CD14-positive monocyte (primary cell): ENCODE results near the gene HNRNPF. TPM values are rescaled to one million over a fixed set of nuclear protein-coding genes. Genes with fewer than 3 reads are reported as not detected.

ENCODE experiments used
- DNase-seq, 3 donors: peaks; one replicate each; pipeline ENCODE4 v3.0.0-alpha.2; 2011 to 2022
- H2AFZ ChIP-seq: 2 replicates; pipeline ENCODE4 v1.6.0; 2012; ENCODE audit warnings: mild to moderate bottlenecking, low read depth, low read length, inconsistent platforms; ENCODE audit not compliant: insufficient read depth, poor library complexity, severe bottlenecking
- H3K27ac ChIP-seq, 2 donors: 1 replicate in 1 of 2; 2 replicates in 1 of 2; pipeline ENCODE4 v1.5.1; 2012 to 2013; ENCODE audit warnings: low read length in 2 of 2, control low read depth in 1 of 2, inconsistent platforms in 1 of 2, low read depth in 1 of 2, mild to moderate bottlenecking in 1 of 2
- H3K27me3 ChIP-seq, 2 donors: one replicate each; pipeline versions ENCODE4 v1.6.0 to v1.6.1; 2011 to 2013; ENCODE audit warnings: low read length in 2 of 2; ENCODE audit not compliant: control insufficient read depth in 2 of 2, insufficient read depth in 2 of 2
- H3K36me3 ChIP-seq, 2 donors: replicated peaks in 1 of 2; 1 replicate in 1 of 2; 2 replicates in 1 of 2; pipeline versions ENCODE4 v1.5.1 to v1.6.1; 2012 to 2013; ENCODE audit warnings: low read length in 2 of 2, control low read depth in 1 of 2, inconsistent platforms in 1 of 2, mild to moderate bottlenecking in 1 of 2; ENCODE audit not compliant: insufficient read depth in 2 of 2, control insufficient read depth in 1 of 2
- H3K4me1 ChIP-seq, 2 donors: 1 replicate in 1 of 2; 2 replicates in 1 of 2; pipeline versions ENCODE4 v1.5.1 to v1.6.1; 2012 to 2013; ENCODE audit warnings: low read length in 2 of 2, control low read depth in 1 of 2, inconsistent platforms in 1 of 2, mild to moderate bottlenecking in 1 of 2, moderate library complexity in 1 of 2; ENCODE audit not compliant: insufficient read depth in 2 of 2, control insufficient read depth in 1 of 2
- H3K4me2 ChIP-seq: replicated peaks from 2 replicates; pipeline ENCODE3; 2012; ENCODE audit warnings: low read length, moderate library complexity, mild to moderate bottlenecking; ENCODE audit not compliant: poor library complexity, severe bottlenecking; ENCODE audit errors: extremely low read depth
- H3K4me3 ChIP-seq, 3 experiments: fragments of 200-600 bp in 1 of 3; sonication (generic) in 1 of 3; replicated peaks in 1 of 3; 1 replicate in 2 of 3; 2 replicates in 1 of 3; pipeline ENCODE4 v1.5.1; 2011 to 2013; ENCODE audit warnings: low read length in 3 of 3, mild to moderate bottlenecking in 3 of 3, control low read depth in 2 of 3, low read depth in 2 of 3, inconsistent platforms in 1 of 3, moderate library complexity in 1 of 3
- H3K79me2 ChIP-seq: 2 replicates; pipeline ENCODE4 v1.6.0; 2012; ENCODE audit warnings: mild to moderate bottlenecking, control low read depth, inconsistent platforms, low read length, moderate library complexity; ENCODE audit not compliant: insufficient read depth
- H3K9ac ChIP-seq: 2 replicates; pipeline ENCODE4 v1.6.0; 2017; ENCODE audit warnings: low read length, mild to moderate bottlenecking; ENCODE audit not compliant: insufficient read depth, poor library complexity, severe bottlenecking
- H3K9me3 ChIP-seq, 2 donors: replicated peaks in 1 of 2; 1 replicate in 1 of 2; 2 replicates in 1 of 2; pipeline versions ENCODE4 v1.5.1 to v1.6.1; 2012 to 2013; ENCODE audit warnings: low read length in 2 of 2, control low read depth in 1 of 2; ENCODE audit not compliant: control insufficient read depth in 1 of 2, insufficient read depth in 1 of 2
- H4K20me1 ChIP-seq: 2 replicates; pipeline ENCODE4 v1.6.0; 2012; ENCODE audit warnings: mild to moderate bottlenecking, low read length, control low read depth, moderate library complexity; ENCODE audit not compliant: insufficient read depth
- H3K27ac Mint-ChIP-seq, 7 donors: one replicate each; pipeline ENCODE4 v1.8.0; 2020; ENCODE audit warnings: mild to moderate bottlenecking in 7 of 7, mixed read lengths in 7 of 7, moderate library complexity in 6 of 7, inconsistent platforms in 2 of 7
- H3K27me3 Mint-ChIP-seq, 3 donors: one replicate each; pipeline ENCODE4 v1.8.0; 2021 to 2022; ENCODE audit warnings: low read depth in 3 of 3, mild to moderate bottlenecking in 3 of 3, mixed read lengths in 3 of 3, moderate library complexity in 3 of 3, inconsistent platforms in 1 of 3
- H3K36me3 Mint-ChIP-seq, 2 donors: one replicate each; pipeline ENCODE4 v1.8.0; 2020; ENCODE audit warnings: mixed read lengths in 2 of 2, inconsistent platforms in 1 of 2, mild to moderate bottlenecking in 1 of 2
- H3K4me1 Mint-ChIP-seq: one replicate; pipeline ENCODE4 v1.8.0; 2020; ENCODE audit warnings: mild to moderate bottlenecking, mixed read lengths
- H3K4me3 Mint-ChIP-seq, 2 donors: one replicate each; pipeline ENCODE4 v1.8.0; 2020; ENCODE audit warnings: mild to moderate bottlenecking in 2 of 2, mixed read lengths in 2 of 2, moderate library complexity in 1 of 2
- H3K9me3 Mint-ChIP-seq, 7 donors: one replicate each; pipeline ENCODE4 v1.8.0; 2020 to 2022; ENCODE audit warnings: mixed read lengths in 7 of 7, mild to moderate bottlenecking in 6 of 7, moderate library complexity in 6 of 7, inconsistent platforms in 2 of 7
- WGBS: methylation state at CpG from one replicate; pipeline ENCODE4 v1.1.5; 2013; ENCODE audit warnings: missing lambda C conversion rate; ENCODE audit not compliant: insufficient coverage; 5-methylcytosine and 5-hydroxymethylcytosine counted together
- intact Hi-C, 2 donors: fragments of 100-400 bp; cut with micrococcal nuclease; formaldehyde crosslinking; loops; one replicate each; pipeline versions ENCODE4 v1.15.0 to v1.15.1; 2023
- polyA plus RNA-seq, 3 donors: library from polyadenylated mRNA; depleted of rRNA in 1 of 3; unstranded in 2 of 3; stranded (reverse) in 1 of 3; fragments of 300-500 nt in 2 of 3; fragments of >200 nt in 1 of 3; fragmentation: Illumina TruSeq in 2 of 3; gene quantifications; 1 replicate in 2 of 3; 2 replicates in 1 of 3; pipeline ENCODE4 v1.2.3, GENCODE V29; 2012 to 2021
- TF ChIP-seq, protein P1 (sequence below): fragments of 200-600 bp; IDR thresholded peaks from one replicate; pipeline ENCODE4 v1.8.0; 2022; ENCODE audit warnings: antibody characterized with exemption, mild to moderate bottlenecking

The HNRNPF gene
- polyA plus RNA-seq, 3 donors, result 115 to 189 (median 188) TPM

DNA sequence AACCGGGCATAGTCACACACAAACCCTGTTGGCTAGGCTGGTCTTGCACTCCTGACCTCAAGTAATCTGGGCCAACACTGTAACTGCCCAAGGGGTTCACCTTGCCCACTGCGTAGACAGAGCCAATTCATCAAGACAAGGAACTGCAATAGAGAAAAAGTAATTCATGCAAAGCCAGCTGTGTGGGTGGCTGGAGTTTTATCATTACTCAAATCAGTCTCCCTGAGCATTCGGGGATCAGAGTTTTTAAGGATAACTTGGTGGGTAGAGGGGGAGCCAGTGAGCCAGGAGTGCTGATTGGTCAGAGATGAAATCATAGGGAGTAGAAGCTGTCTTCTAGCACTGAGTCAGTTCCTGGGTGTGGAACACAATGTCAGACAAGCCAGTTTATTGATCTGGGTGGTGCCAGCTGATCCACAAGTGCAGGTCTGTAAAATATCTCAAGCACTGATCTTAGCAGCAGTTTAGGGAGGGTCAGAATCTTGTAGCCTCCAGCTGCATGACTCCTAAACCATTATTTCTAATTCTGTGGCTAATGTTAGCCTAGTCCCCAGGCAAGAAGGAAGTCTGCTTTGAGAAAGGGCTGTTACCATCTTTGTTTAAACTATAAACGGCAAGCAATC lies 53.1 kb downstream of the HNRNPF start:
- no peak overlapping the region for H3K4me3 Mint-ChIP-seq
- no peaks in the 10 kb centered on the region for H3K36me3 Mint-ChIP-seq
- no peak overlapping the region for H3K9ac ChIP-seq
- H3K9me3 Mint-ChIP-seq, result peaks cover 0 to 5% (median 0%) of the 10 kb centered on the region in 7 donors
- DNase-seq, result no peak
- no peaks in the 10 kb centered on the region for H3K9me3 ChIP-seq
- no peaks in the 10 kb centered on the region for H3K79me2 ChIP-seq
- TF ChIP-seq, protein P1, sequence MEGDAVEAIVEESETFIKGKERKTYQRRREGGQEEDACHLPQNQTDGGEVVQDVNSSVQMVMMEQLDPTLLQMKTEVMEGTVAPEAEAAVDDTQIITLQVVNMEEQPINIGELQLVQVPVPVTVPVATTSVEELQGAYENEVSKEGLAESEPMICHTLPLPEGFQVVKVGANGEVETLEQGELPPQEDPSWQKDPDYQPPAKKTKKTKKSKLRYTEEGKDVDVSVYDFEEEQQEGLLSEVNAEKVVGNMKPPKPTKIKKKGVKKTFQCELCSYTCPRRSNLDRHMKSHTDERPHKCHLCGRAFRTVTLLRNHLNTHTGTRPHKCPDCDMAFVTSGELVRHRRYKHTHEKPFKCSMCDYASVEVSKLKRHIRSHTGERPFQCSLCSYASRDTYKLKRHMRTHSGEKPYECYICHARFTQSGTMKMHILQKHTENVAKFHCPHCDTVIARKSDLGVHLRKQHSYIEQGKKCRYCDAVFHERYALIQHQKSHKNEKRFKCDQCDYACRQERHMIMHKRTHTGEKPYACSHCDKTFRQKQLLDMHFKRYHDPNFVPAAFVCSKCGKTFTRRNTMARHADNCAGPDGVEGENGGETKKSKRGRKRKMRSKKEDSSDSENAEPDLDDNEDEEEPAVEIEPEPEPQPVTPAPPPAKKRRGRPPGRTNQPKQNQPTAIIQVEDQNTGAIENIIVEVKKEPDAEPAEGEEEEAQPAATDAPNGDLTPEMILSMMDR, result no peak
- peaks cover 1 to 2% of the 10 kb centered on the region in 2 donors for H3K4me1 ChIP-seq
- H3K27ac Mint-ChIP-seq, result no peak overlapping the region
- H2AFZ ChIP-seq, result no peak overlapping the region
- H3K36me3 ChIP-seq, result no peaks in the 10 kb centered on the region
- H4K20me1 ChIP-seq, result no peaks in the 10 kb centered on the region
- peaks cover 13 to 24% (median 15%) of the 10 kb centered on the region in 3 donors for H3K27me3 Mint-ChIP-seq
- peaks cover 5% of the 10 kb centered on the region for H3K4me1 Mint-ChIP-seq
- no peak overlapping the region for H3K4me2 ChIP-seq
- H3K27me3 ChIP-seq, result peaks cover 0 to 7% of the 10 kb centered on the region in 2 donors
- 83% methylated on average over 1 of the region's 4 CpGs for WGBS
- intact Hi-C loops, result no loop called here
- H3K4me3 ChIP-seq, result no peak overlapping the region
- no peak overlapping the region for H3K27ac ChIP-seq

DNA sequence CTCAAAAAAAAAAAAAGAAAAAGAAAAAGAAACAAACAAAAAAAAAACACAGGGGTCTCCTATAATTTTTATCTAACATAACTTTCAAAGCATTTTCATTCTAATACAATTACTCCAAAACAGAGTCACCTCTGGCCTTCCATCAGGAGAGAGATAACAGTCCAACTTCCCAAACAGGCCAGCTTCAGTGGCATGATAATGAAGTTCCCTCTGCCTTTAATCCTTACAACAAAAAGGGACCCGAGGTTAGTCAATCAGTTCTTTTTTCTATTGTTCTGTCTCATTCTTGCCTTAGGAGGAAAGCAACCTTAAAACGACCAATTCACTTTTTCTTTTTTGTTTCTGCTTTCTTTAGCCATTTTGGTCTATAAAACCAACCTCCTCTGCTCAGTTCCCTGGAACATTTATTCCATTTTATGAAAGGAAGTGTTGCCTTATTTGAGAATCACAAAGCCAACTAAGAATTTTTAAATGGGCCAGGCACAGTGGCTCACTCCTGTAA lies 54.1 kb downstream of the HNRNPF start:
- no peaks in the 10 kb centered on the region for H3K36me3 Mint-ChIP-seq
- Histone ChIP-seq H3K4me1 (peaks cover 4 to 7% of the 10 kb centered on the region in 2 donors), H2AFZ (no peak overlapping the region), H3K9ac (no peak overlapping the region), H4K20me1 (no peaks in the 10 kb centered on the region), H3K27ac (no peak overlapping the region), H3K9me3 (no peaks in the 10 kb centered on the region), H3K36me3 (no peaks in the 10 kb centered on the region), H3K4me3 (no peak overlapping the region), H3K4me2 (no peak overlapping the region), H3K79me2 (no peaks in the 10 kb centered on the region), H3K27me3 (peaks cover 2 to 16% of the 10 kb centered on the region in 2 donors)
- peaks cover 19 to 33% (median 23%) of the 10 kb centered on the region in 3 donors for H3K27me3 Mint-ChIP-seq
- no peak overlapping the region for H3K4me3 Mint-ChIP-seq
- TF ChIP-seq, protein P1, result no peak
- whole genome bisulfite sequencing, result 30% methylated on average over 2 of the region's 2 CpGs
- H3K4me1 Mint-ChIP-seq, result peaks cover 9% of the 10 kb centered on the region
- intact Hi-C loops, result no loop called here
- no peak for DNase-seq
- peaks cover 0 to 8% (median 0%) of the 10 kb centered on the region in 7 donors for H3K9me3 Mint-ChIP-seq
- H3K27ac Mint-ChIP-seq, result no peak overlapping the region
